H9 (cell line): ENCODE data around the gene ACTL9. TPM values are rescaled to one million over a fixed set of nuclear protein-coding genes. Genes with fewer than 3 reads are reported as not detected.

Experiments used
- DNase-seq: peaks from one replicate; pipeline ENCODE4 v3.0.0-alpha.2; 2017
- H2AFZ ChIP-seq: one replicate; pipeline ENCODE4 v1.6.1; 2013; ENCODE audit warnings: mild to moderate bottlenecking, low read length, control low read depth, moderate library complexity
- H2AK5ac ChIP-seq: 2 replicates; pipeline ENCODE4 v1.6.1; 2013; ENCODE audit warnings: low read length, control low read depth, mixed read lengths; ENCODE audit not compliant: insufficient read length
- H2BK120ac ChIP-seq: one replicate; pipeline ENCODE4 v1.6.1; 2013; ENCODE audit warnings: low read depth, mild to moderate bottlenecking, low read length, control low read depth, inconsistent platforms; ENCODE audit not compliant: poor library complexity, severe bottlenecking
- H2BK12ac ChIP-seq: 2 replicates; pipeline ENCODE4 v1.6.1; 2013; ENCODE audit warnings: low read length, control low read depth, mixed read lengths, low read depth; ENCODE audit not compliant: insufficient read length
- H2BK15ac ChIP-seq: 2 replicates; pipeline ENCODE4 v1.6.1; 2013; ENCODE audit warnings: low read depth, low read length, control low read depth
- H2BK20ac ChIP-seq: one replicate; pipeline ENCODE4 v1.6.1; 2013; ENCODE audit warnings: low read depth, mild to moderate bottlenecking, low read length, control low read depth, inconsistent platforms; ENCODE audit not compliant: poor library complexity, severe bottlenecking
- H2BK5ac ChIP-seq: 2 replicates; pipeline ENCODE4 v1.6.1; 2013; ENCODE audit warnings: low read length, control low read depth, mixed read lengths; ENCODE audit not compliant: insufficient read length
- H3K14ac ChIP-seq: 2 replicates; pipeline ENCODE4 v1.6.1; 2013; ENCODE audit warnings: low read length, control low read depth; ENCODE audit not compliant: insufficient read depth
- H3K18ac ChIP-seq: 2 replicates; pipeline ENCODE4 v1.6.1; 2013; ENCODE audit warnings: low read depth, mild to moderate bottlenecking, mixed read lengths, low read length, control low read depth; ENCODE audit not compliant: insufficient read length
- H3K23ac ChIP-seq: 2 replicates; pipeline ENCODE4 v1.6.1; 2013; ENCODE audit warnings: low read length, control low read depth, mixed read lengths, low read depth; ENCODE audit not compliant: insufficient read length
- H3K23me2 ChIP-seq: 2 replicates; pipeline ENCODE4 v1.6.1; 2013; ENCODE audit warnings: low read depth, mild to moderate bottlenecking, mixed read lengths, low read length, control low read depth; ENCODE audit not compliant: insufficient read length, poor library complexity, severe bottlenecking
- H3K27ac ChIP-seq: 2 replicates; pipeline ENCODE4 v1.5.1; 2013; ENCODE audit warnings: low read length, control low read depth, mixed read lengths, low read depth; ENCODE audit not compliant: insufficient read length
- H3K27me3 ChIP-seq: 2 replicates; pipeline ENCODE4 v1.6.1; 2013; ENCODE audit warnings: low read length, control low read depth, inconsistent platforms; ENCODE audit not compliant: insufficient read depth
- H3K4ac ChIP-seq: 2 replicates; pipeline ENCODE4 v1.6.1; 2013; ENCODE audit warnings: low read depth, mild to moderate bottlenecking, control low read depth, inconsistent platforms, low read length, moderate library complexity
- H3K4me1 ChIP-seq: 2 replicates; pipeline ENCODE4 v1.6.1; 2013; ENCODE audit warnings: low read length, control low read depth, inconsistent platforms; ENCODE audit not compliant: insufficient read depth
- H3K4me2 ChIP-seq: 2 replicates; pipeline ENCODE4 v1.6.1; 2013; ENCODE audit warnings: low read length, control low read depth, mixed read lengths; ENCODE audit not compliant: insufficient read length, insufficient read depth
- H3K56ac ChIP-seq: 2 replicates; pipeline ENCODE4 v1.6.1; 2013; ENCODE audit warnings: low read depth, mild to moderate bottlenecking, mixed read lengths, low read length, control low read depth; ENCODE audit not compliant: insufficient read length
- H3K79me1 ChIP-seq: 2 replicates; pipeline ENCODE4 v1.6.1; 2013; ENCODE audit warnings: low read depth, mild to moderate bottlenecking, moderate library complexity, low read length, control low read depth, inconsistent platforms; ENCODE audit not compliant: insufficient read depth, poor library complexity, severe bottlenecking
- H3K79me2 ChIP-seq: 2 replicates; pipeline ENCODE4 v1.6.1; 2013; ENCODE audit warnings: low read length, control low read depth, inconsistent platforms; ENCODE audit not compliant: insufficient read depth
- H3K9ac ChIP-seq: 2 replicates; pipeline ENCODE4 v1.6.1; 2013; ENCODE audit warnings: low read length, control low read depth, mixed read lengths; ENCODE audit not compliant: insufficient read length; ENCODE audit errors: extremely low read depth
- H3K9me3 ChIP-seq: one replicate; pipeline ENCODE4 v1.6.1; 2013; ENCODE audit warnings: low read depth, low read length, inconsistent platforms; ENCODE audit not compliant: control insufficient read depth
- H3T11ph ChIP-seq: one replicate; pipeline ENCODE4 v1.6.1; 2013; ENCODE audit warnings: mild to moderate bottlenecking, low read length, control low read depth, inconsistent platforms
- H4K20me1 ChIP-seq: one replicate; pipeline ENCODE4 v1.6.1; 2013; ENCODE audit not compliant: control insufficient read depth, insufficient read length, insufficient read depth
- H4K5ac ChIP-seq: 2 replicates; pipeline ENCODE4 v1.6.1; 2013; ENCODE audit warnings: low read depth, mild to moderate bottlenecking, mixed read lengths, low read length, control low read depth; ENCODE audit not compliant: insufficient read length
- H4K8ac ChIP-seq: replicated peaks from 2 replicates; pipeline ENCODE4 v1.6.1; 2013; ENCODE audit warnings: low read length, control low read depth, mixed read lengths, low read depth; ENCODE audit not compliant: insufficient read length
- H4K91ac ChIP-seq: 2 replicates; pipeline ENCODE4 v1.6.1; 2013; ENCODE audit warnings: low read depth, mild to moderate bottlenecking, moderate library complexity, mixed read lengths, low read length, control low read depth; ENCODE audit not compliant: insufficient read length
- H3K27ac Mint-ChIP-seq, 3 experiments: 2 replicates in 2 of 3; 3 replicates in 1 of 3; pipeline ENCODE4 v1.8.0; 2020 to 2021; ENCODE audit warnings: mixed read lengths in 3 of 3, mild to moderate bottlenecking in 1 of 3, moderate library complexity in 1 of 3
- H3K27me3 Mint-ChIP-seq: 2 replicates; pipeline ENCODE4 v1.8.0; 2021; ENCODE audit warnings: low read depth, mild to moderate bottlenecking, moderate library complexity, mixed read lengths
- H3K36me3 Mint-ChIP-seq, 3 experiments: 2 replicates in 2 of 3; 3 replicates in 1 of 3; pipeline ENCODE4 v1.8.0; 2020 to 2021; ENCODE audit warnings: low read depth in 3 of 3, mixed read lengths in 3 of 3; ENCODE audit not compliant: insufficient read depth in 1 of 3
- H3K4me1 Mint-ChIP-seq, 2 experiments: 2 replicates each; pipeline ENCODE4 v1.8.0; 2020; ENCODE audit warnings: mixed read lengths in 2 of 2
- H3K4me3 Mint-ChIP-seq, 2 experiments: 2 replicates in 1 of 2; 3 replicates in 1 of 2; pipeline ENCODE4 v1.8.0; 2020 to 2021; ENCODE audit warnings: mild to moderate bottlenecking in 2 of 2, mixed read lengths in 2 of 2, moderate library complexity in 1 of 2
- H3K9me3 Mint-ChIP-seq, 2 experiments: 2 replicates in 1 of 2; 3 replicates in 1 of 2; pipeline ENCODE4 v1.8.0; 2020; ENCODE audit warnings: mild to moderate bottlenecking in 2 of 2, mixed read lengths in 2 of 2, moderate library complexity in 1 of 2
- CTCF ChIP-seq: fragments of 200-600 bp; sonication (generic); conservative IDR thresholded peaks from 3 replicates; pipeline ENCODE4 v1.8.0; 2021; ENCODE audit warnings: antibody characterized with exemption, mild to moderate bottlenecking
- WGBS: extraction: QIAGEN DNeasy Blood & Tissue Kit; methylation state at CpG from one replicate; pipeline ENCODE4 v1.1.7; 2013; ENCODE audit warnings: missing lambda C conversion rate, low lambda C conversion rate, mixed read lengths; ENCODE audit not compliant: insufficient read length; ENCODE audit errors: extremely low coverage; 5-methylcytosine and 5-hydroxymethylcytosine counted together
- total RNA-seq: library from RNA; stranded (reverse); gene quantifications from 2 replicates; pipeline ENCODE4 v1.2.1, GENCODE V29; 2021

The ACTL9 gene
- total RNA-seq, 1 experiment from 2014 or later = not detected

GRCh38 chr19:8664671-8665057 is 33.9 kb downstream of the ACTL9 start:
- no peak overlapping the region for H2AFZ ChIP-seq
- no peak overlapping the region for H2AK5ac ChIP-seq
- no CpG with 5 or more reads among the region's 4 CpGs for WGBS
- no peaks in the 10 kb centered on the region for H3K79me2 ChIP-seq
- no peak overlapping the region for H3K9ac ChIP-seq
- H2BK120ac ChIP-seq = no peak overlapping the region
- peaks cover 0 to 17% of the 10 kb centered on the region in 2 experiments; a peak in 2 of 5 replicates for H3K9me3 Mint-ChIP-seq
- H3K27me3 ChIP-seq = no peaks in the 10 kb centered on the region
- H3K4me1 ChIP-seq = no peaks in the 10 kb centered on the region
- no peak overlapping the region for H2BK15ac ChIP-seq
- no peaks in the 10 kb centered on the region for H3K23me2 ChIP-seq
- no peak overlapping the region for H3K4ac ChIP-seq
- peaks cover 0 to 5% of the 10 kb centered on the region in 2 experiments; a peak in 2 of 4 replicates for H3K4me1 Mint-ChIP-seq
- no peaks in the 10 kb centered on the region for H3K36me3 Mint-ChIP-seq
- no peaks in the 10 kb centered on the region for H3K9me3 ChIP-seq
- H3K4me2 ChIP-seq = no peak overlapping the region
- no peaks in the 10 kb centered on the region for H4K20me1 ChIP-seq
- H3K79me1 ChIP-seq = no peaks in the 10 kb centered on the region
- H2BK20ac ChIP-seq = no peak overlapping the region
- H3K18ac ChIP-seq = no peak overlapping the region
- H3K27me3 Mint-ChIP-seq = peaks cover 10% of the 10 kb centered on the region
- H3K14ac ChIP-seq = no peak overlapping the region
- H4K91ac ChIP-seq = no peak overlapping the region
- H3K23ac ChIP-seq = no peak overlapping the region
- H3K27ac ChIP-seq = no peak overlapping the region
- no peak overlapping the region for H4K8ac ChIP-seq
- H2BK5ac ChIP-seq = no peak overlapping the region
- DNase-seq = no peak
- no peak overlapping the region for H3K27ac Mint-ChIP-seq
- H3T11ph ChIP-seq = no peak overlapping the region
- no peak for TF ChIP-seq CTCF
- no peak overlapping the region for H3K56ac ChIP-seq
- H2BK12ac ChIP-seq = no peak overlapping the region
- no peak overlapping the region for H3K4me3 Mint-ChIP-seq
- H4K5ac ChIP-seq = no peak overlapping the region
